Sigmoid colon (tissue), 4 donors: ENCODE results near the gene TMEM43.

Experiments used
- CTCF ChIP-seq, 4 experiments: fragments of 450-650 bp in 3 of 4; fragments of 200-600 bp in 1 of 4; IDR thresholded peaks; one replicate each; pipeline ENCODE4 v1.5.1; 2016 to 2019; ENCODE audit warnings: antibody characterized with exemption in 4 of 4, mild to moderate bottlenecking in 3 of 4, moderate library complexity in 2 of 4
- POLR2AphosphoS5 ChIP-seq, 4 donors: sonication (generic); formaldehyde crosslinking; IDR thresholded peaks; one replicate each; pipeline ENCODE4 v1.6.1; 2017; ENCODE audit warnings: antibody characterized with exemption in 4 of 4

GRCh38 chr3:14179795-14180194, 54.9 kb downstream of the TMEM43 start:
- TF ChIP-seq CTCF (IDR thresholded peaks at IDR 0.05): no peak
- no peak for TF ChIP-seq POLR2AphosphoS5 (IDR thresholded peaks at IDR 0.05)
